GM19324 (cell line): Measurements from ENCODE around the gene TRAPPC2L.
A peak's percentile ranks its signal among the peaks of the same experiment; 100 is the strongest.

Experiments used
- ATAC-seq: cut with Tn5 transposase; IDR thresholded peaks from one replicate; pipeline ENCODE4 v1.9.1; 2021; ENCODE audit warnings: mild to moderate bottlenecking, moderate library complexity; ENCODE audit not compliant: unreplicated experiment, low FRiP score

TRAPPC2L gene

GRCh38 chr16:88856828-88857727, at the start of gene TRAPPC2L, which contains the start of gene GALNS:
Gene TRAPPC2L (plus strand): TSS chr16:88857127. CDS start chr16:88857151, 24 bp downstream.
Gene GALNS (minus strand): TSS chr16:88856947. CDS start chr16:88856877, 70 bp downstream.
- peak; percentile 88 for ATAC-seq

DNA sequence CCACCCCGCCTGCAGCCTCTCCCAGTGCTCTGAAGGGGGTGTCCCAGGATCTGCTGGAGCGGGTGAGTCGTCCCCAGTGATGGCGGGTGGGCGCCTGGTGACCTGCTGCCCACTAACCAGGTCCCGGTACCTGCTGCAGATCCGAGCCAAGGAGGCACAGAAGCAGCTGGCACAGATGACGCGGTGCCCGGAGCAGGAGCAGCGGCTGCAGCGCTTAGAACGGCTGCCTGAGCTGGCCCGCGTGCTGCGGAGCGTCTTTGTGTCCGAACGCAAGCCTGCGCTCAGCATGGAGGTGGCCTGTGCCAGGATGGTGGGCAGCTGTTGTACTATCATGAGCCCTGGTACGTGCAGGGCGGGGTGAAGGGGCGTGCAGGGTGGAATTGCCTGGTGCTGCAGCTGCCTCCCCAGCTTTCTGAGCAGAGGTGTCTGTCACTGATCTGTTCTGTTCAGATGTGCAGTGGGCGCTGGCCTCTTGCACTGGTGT, 49.7 kb upstream of the TRAPPC2L start:
- no peak for ATAC-seq

DNA sequence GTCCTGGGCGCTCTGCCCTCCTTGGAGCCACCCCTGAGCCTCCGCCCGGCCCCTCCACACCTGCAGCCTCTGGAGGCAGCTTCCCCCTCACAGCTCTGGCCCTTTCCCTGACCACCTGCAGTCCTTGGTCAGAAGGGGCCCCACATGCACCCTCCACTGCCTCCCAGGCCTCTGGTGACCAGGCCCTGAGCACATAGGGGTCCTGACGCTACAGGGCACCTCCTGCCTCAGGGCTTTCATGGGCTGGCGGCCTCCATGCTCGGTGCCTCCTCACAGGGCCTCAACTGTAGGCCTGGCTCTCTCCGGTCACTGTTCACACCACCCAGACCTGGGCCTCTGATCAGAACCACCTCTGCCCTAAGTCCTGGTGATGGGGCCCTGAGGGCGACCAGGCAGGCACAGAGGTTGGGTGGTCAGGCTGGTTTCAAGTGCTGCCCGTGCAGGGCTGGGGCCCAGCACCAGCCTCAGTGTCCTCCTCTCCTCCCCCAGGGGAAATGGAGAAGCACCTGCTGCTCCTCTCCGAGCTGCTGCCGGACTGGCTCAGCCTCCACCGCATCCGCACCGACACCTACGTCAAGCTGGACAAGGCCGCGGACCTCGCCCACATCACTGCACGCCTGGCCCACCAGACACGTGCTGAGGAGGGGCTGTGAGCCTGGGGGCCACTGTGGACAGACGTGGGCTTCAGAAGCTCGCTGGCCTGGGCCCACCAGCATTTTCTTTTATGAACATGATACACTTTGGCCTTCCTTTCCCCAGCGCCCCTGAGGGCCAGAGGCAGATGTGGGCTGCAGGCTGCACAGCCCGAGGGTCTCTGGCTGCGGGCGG, 49.1 kb upstream of the TRAPPC2L start:
- ATAC-seq: no peak

GRCh38 chr16:88809068-88809675, 47.8 kb upstream of the TRAPPC2L start:
- ATAC-seq: no peak

DNA sequence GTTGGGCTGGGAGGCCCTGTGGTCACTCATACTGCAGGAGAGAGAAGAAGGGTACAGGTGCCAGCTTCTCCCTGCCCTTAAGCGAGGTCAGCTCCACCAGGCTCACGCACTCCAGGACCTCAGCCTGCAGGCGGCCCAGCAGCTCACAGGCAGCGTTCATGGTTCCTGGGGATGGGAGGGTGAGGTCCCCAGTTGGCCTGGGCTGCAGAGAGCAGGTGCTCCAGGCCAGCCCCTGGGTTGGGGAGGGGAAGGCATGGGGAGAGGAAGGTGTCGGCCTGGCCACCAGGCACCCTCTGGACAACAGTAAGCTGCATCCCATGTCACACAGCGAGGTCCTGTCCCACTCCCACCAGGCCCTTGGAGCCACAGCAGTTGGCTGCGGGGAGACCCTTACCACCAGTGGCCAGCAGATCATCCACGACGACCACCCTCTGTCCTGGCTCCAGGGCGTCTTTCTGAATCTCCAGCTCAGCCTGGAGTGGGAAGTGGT, 47.2 kb upstream of the TRAPPC2L start:
- ATAC-seq: no peak

DNA sequence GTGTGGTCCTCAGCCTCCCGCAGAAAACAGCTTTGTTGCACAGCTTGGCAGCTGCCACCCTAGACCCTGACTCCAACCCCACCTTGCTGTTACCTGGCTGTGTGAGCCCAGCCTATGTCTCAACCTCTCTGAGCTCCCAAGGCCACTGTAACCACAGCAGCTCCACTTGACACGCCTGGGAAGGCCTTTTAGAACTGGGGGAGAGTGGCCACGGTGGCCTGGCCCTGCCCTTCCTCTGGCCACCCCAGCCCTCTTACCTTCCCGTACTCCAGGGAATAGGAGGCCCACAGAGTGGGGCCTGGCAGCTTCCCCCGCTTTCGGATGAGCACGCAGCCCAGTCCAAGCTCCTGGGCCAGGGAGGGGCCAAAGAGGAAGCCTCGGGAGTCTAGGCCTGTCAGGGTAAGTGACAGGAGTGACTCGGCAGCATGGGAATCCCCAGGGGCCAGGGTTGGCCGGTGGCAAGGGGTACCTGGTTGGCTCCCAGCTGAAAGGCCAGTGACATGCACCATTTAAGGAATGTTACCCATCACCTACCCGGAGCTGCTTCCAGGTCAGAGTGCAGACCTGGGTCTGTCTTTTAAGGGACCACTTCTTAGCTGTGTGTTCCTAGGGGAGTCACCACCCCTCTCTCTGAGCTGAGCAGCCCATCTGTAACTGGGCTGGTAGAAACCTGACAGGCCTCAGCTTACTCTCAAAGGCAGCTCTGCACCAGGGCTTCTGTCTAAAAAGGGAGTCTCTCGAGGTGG, 46.6 kb upstream of the TRAPPC2L start:
- no peak for ATAC-seq

DNA sequence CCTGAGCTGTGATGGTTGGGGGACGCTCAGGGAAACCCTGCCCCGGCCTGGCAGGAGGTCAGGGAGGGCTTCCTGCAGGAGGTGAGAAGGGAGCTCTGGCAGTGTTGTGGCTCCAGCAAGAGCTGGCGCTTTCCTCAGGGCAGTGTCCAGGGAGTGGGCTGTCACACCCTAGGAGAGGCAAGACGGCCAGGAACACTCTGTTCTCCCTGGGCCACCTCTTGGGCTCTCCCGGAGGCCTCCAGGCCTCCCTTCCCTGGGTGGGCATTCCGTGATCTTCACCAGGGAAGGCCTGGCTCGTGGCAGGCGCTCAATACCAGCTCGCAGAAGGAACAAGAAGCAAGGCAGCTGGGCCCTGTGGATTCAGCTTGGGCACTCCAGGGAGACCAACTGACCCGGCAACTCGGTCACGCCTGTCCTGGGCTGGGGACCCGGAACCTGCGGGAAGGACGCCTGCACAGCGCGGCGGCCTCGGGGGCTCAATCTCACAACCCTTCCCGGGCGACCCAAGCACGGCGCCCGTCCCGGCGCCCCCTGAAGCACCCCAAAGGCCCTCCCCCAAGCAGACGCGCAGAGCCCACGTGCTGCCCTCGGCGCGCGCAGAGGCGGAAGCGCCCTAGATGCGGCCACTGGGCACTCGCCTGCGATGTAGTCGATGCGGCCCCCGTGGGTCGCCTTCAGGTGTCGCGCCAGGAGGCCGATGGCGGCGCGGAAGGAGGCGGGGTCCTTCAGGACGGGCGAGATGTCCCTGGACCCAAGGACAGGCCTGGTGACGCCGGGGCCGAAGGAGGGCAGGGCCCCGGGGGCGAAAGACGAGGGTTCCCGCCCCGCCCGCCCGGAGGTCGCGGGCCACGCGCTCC, 45.8 kb upstream of the TRAPPC2L start:
- peak; percentile 50 for ATAC-seq

DNA sequence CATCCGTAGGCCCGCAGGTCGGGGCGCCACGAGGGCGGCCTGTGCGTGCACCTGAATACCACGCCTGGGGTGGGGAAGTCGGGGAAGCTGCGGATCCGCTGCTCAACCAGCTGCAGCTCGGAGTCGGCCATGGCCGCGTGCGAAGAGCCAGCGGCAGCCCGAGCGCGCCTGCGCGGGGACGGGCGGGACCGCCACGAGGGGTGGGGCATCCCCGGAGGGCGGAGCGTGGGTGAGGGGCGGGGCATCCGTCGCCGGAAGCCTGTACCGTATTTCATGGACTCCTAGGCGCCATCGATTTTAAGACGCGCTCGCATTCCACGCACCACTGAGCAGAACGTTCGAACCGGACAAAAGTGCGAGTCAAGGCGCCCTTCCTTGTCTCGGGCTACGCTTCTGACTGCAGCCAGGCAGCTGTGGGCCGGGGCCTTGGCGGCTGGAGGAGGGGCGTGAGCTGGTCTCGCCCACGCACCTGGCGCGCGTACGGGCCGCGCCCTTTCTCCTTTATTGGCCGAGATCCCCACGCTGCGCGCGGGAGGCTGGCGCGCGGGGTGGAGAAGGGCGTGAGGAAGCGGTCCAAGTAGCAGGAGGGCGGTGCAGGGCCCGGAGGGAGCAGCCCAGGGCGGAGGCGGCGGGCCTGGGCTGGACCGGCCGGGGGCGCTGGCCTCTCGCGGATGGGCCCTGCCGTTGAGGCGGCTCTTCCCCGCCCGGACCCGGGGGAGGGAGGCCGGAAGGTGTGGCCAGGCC, 45.0 kb upstream of the TRAPPC2L start, which contains the start of gene APRT:
TSS of gene APRT (minus strand) at position 160 of the 744 bp plus-strand sequence. CDS start at position 131, 29 bp downstream.
- ATAC-seq: peak; percentile 80

DNA sequence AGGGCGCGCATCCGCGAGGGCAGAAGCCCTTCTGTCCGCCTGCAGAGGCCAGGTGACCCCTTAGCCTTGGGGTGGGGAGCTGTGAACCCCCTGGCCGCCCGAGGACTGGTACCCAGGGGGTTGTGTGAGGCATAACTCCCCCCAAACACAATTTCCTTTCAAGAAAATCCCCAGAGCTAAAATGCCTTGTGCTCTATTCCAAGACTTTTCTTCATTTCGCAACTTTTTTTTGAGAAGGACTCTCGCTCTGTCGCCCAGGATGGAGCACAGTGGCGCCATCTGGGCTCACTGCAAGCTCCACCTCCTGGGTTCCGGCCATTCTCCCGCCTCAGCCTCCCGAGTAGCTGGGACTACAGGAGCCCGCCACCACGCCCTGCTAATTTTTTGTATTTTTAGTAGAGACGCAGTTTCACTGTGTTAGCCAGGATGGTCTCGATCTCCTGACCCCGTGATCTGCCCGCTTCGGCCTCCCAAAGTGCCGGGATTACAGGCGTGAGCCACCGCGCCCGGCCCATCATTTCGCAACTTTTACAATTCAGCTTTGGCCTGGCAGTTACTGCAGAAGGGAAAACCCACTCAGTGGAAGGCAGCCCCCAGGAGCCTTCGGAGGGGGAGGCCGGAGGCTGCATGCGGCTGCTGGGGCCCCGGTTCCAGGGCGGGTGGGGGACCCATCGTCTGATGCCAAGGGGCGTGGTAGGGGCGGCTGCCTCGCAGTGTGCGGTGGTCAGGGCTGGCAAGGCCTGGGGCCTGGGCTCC, 44.2 kb upstream of the TRAPPC2L start:
- no peak for ATAC-seq

GRCh38 chr16:88813269-88814143, 43.4 kb upstream of the TRAPPC2L start:
- no peak for ATAC-seq

DNA sequence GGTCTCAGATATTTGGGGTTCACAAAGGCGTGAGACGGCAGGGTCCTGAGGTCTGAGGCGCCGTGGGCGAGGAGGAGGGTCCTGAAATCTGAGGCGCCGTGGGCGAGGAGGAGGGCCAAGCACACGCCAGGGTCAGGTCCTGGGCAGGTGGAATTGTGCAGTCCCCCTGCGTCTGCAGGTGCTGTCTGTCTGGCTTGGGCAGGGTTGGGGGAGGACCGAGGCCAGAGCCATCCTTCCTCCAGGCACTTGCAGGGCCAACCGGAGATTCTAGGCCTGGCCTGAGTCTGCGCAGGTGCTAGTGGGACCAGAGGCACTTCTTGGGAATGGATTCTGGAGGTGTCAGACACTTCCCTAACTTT, 42.8 kb upstream of the TRAPPC2L start:
- no peak for ATAC-seq

- no peak for ATAC-seq
Measured at GRCh38 chr16:88815227-88815626, 41.7 kb upstream of the TRAPPC2L start.

DNA sequence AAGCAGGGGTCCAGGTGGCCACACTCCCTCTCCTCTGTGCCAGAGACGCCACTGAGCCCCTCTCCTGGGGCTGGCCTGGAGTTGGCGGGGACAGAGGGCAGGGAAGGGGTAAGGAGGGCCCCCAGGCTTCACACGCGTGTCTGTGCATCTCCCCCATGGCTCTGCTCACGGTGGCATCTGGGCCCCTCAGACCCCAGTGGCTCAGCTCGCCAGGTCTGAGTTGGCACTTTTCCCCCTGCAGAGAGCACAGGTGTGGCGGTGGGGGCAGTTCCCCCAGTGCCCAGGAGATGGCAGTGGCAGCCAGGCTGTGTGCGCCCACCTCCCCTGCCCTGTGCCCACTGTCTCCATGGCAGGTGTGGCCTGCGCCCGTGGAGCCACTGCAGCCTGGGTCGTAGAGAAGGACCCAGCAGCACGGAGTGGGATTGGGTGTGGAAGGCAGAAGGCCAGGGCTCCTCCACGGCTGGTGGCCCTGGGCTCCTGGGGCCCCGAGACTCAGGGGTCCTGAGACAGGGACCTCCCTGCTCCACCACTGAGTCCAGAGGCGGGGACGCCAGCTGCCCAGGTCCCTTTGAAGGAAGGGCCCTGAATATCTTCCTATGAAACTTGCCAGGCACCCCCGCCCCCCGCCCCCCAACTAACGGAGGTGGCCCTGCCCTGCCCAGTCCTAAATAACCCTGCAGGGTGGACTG, 40.9 kb upstream of the TRAPPC2L start:
- ATAC-seq: no peak

- ATAC-seq: no peak
Measured at GRCh38 chr16:88816736-88817535, 40.0 kb upstream of the TRAPPC2L start.
